Stimulated activated naive CD8-positive, alpha-beta T cell treated with anti-CD3 and anti-CD28 coated beads, Interleukin-15, Interleukin-2, amounts not matched to agents 100 ng/mL and 50 ng/mL, for 24 hours (primary cell): ENCODE measurements around the gene VPS51.
"Not testable (repeated sequence)": the region's sequence is repeated elsewhere in the genome, so short reads cannot be mapped to it uniquely, and the experiment has no call there.

Experiments
- H3K27ac Mint-ChIP-seq: one replicate; pipeline ENCODE4 v1.8.0; 2021; ENCODE audit warnings: mild to moderate bottlenecking, mixed read lengths
- H3K27me3 Mint-ChIP-seq: one replicate; pipeline ENCODE4 v1.8.0; 2021; ENCODE audit warnings: mixed read lengths
- H3K36me3 Mint-ChIP-seq: one replicate; pipeline ENCODE4 v1.8.0; 2021; ENCODE audit warnings: low read depth, mixed read lengths
- H3K4me1 Mint-ChIP-seq: one replicate; pipeline ENCODE4 v1.8.0; 2021; ENCODE audit warnings: low read depth, mixed read lengths
- H3K4me3 Mint-ChIP-seq: one replicate; pipeline ENCODE4 v1.8.0; 2021; ENCODE audit warnings: mild to moderate bottlenecking, mixed read lengths
- H3K9me3 Mint-ChIP-seq: one replicate; pipeline ENCODE4 v1.8.0; 2021; ENCODE audit warnings: mixed read lengths

VPS51 gene

GRCh38 chr11:65141896-65142494 is 46.0 kb downstream of the VPS51 start:
- H3K9me3 Mint-ChIP-seq: no peaks in the 10 kb centered on the region
- no peak overlapping the region for H3K4me3 Mint-ChIP-seq
- H3K36me3 Mint-ChIP-seq: no peaks in the 10 kb centered on the region
- no peak overlapping the region for H3K27ac Mint-ChIP-seq
- H3K4me1 Mint-ChIP-seq: peaks cover 5% of the 10 kb centered on the region
- no peaks in the 10 kb centered on the region for H3K27me3 Mint-ChIP-seq

- H3K27ac Mint-ChIP-seq: no peak overlapping the region
- peaks cover 16% of the 10 kb centered on the region for H3K4me1 Mint-ChIP-seq
- peaks cover 5% of the 10 kb centered on the region for H3K27me3 Mint-ChIP-seq
- H3K9me3 Mint-ChIP-seq: no peaks in the 10 kb centered on the region
- H3K36me3 Mint-ChIP-seq: no peaks in the 10 kb centered on the region
- no peak overlapping the region for H3K4me3 Mint-ChIP-seq
Measured at GRCh38 chr11:65147352-65148075, 51.5 kb downstream of the VPS51 start.

GRCh38 chr11:65148657-65149056 is 52.6 kb downstream of the VPS51 start:
- H3K36me3 Mint-ChIP-seq: no peaks in the 10 kb centered on the region
- H3K4me1 Mint-ChIP-seq: peaks cover 16% of the 10 kb centered on the region
- H3K4me3 Mint-ChIP-seq: no peak overlapping the region
- no peak overlapping the region for H3K27ac Mint-ChIP-seq
- H3K27me3 Mint-ChIP-seq: peaks cover 5% of the 10 kb centered on the region
- no peaks in the 10 kb centered on the region for H3K9me3 Mint-ChIP-seq

GRCh38 chr11:65150131-65150508 is 54.1 kb downstream of the VPS51 start:
- H3K27ac Mint-ChIP-seq, H3K27me3 Mint-ChIP-seq: not testable (repeated sequence)

GRCh38 chr11:65150509-65151299 is 54.7 kb downstream of the VPS51 start:
- H3K27me3 Mint-ChIP-seq: peaks cover 5% of the 10 kb centered on the region
- no peaks in the 10 kb centered on the region for H3K36me3 Mint-ChIP-seq
- no peaks in the 10 kb centered on the region for H3K9me3 Mint-ChIP-seq
- no peak overlapping the region for H3K4me3 Mint-ChIP-seq
- peaks cover 16% of the 10 kb centered on the region for H3K4me1 Mint-ChIP-seq
- no peak overlapping the region for H3K27ac Mint-ChIP-seq

More at GRCh38 chr11:65150131-65150508, 54.1 kb downstream of the VPS51 start:
- H3K36me3 Mint-ChIP-seq, H3K9me3 Mint-ChIP-seq, H3K4me3 Mint-ChIP-seq: not testable (repeated sequence)
- H3K4me1 Mint-ChIP-seq: peaks cover 16% of the 10 kb centered on the region

- Mint-ChIP-seq H3K4me3 (no peak overlapping the region), H3K4me1 (peaks cover 13% of the 10 kb centered on the region), H3K27me3 (peaks cover 5% of the 10 kb centered on the region), H3K27ac (no peak overlapping the region), H3K36me3 (no peaks in the 10 kb centered on the region), H3K9me3 (no peaks in the 10 kb centered on the region)
Measured at GRCh38 chr11:65151331-65151899, 55.4 kb downstream of the VPS51 start.

GRCh38 chr11:65152122-65152521 is 56.1 kb downstream of the VPS51 start:
- Mint-ChIP-seq H3K4me3 (no peak overlapping the region), H3K27me3 (peaks cover 5% of the 10 kb centered on the region), H3K9me3 (no peaks in the 10 kb centered on the region), H3K27ac (no peak overlapping the region), H3K4me1 (peaks cover 12% of the 10 kb centered on the region), H3K36me3 (no peaks in the 10 kb centered on the region)

- Mint-ChIP-seq H3K4me1 (peaks cover 2% of the 10 kb centered on the region), H3K36me3 (no peaks in the 10 kb centered on the region), H3K27ac (no peak overlapping the region), H3K27me3 (peaks cover 5% of the 10 kb centered on the region), H3K9me3 (no peaks in the 10 kb centered on the region), H3K4me3 (no peak overlapping the region)
Measured at GRCh38 chr11:65156256-65156655, 60.2 kb downstream of the VPS51 start.

- H3K4me1 Mint-ChIP-seq: no peaks in the 10 kb centered on the region
- no peak overlapping the region for H3K27ac Mint-ChIP-seq
Measured at GRCh38 chr11:65156926-65157325, 60.9 kb downstream of the VPS51 start.

GRCh38 chr11:65157336-65157735 is 61.3 kb downstream of the VPS51 start:
- Mint-ChIP-seq H3K4me1 (no peaks in the 10 kb centered on the region), H3K4me3 (no peak overlapping the region), H3K9me3 (no peaks in the 10 kb centered on the region), H3K27me3 (no peaks in the 10 kb centered on the region), H3K27ac (no peak overlapping the region), H3K36me3 (no peaks in the 10 kb centered on the region)

More at GRCh38 chr11:65156926-65157325, 60.9 kb downstream of the VPS51 start:
- Mint-ChIP-seq H3K4me3 (no peak overlapping the region), H3K27me3 (no peaks in the 10 kb centered on the region), H3K36me3 (no peaks in the 10 kb centered on the region), H3K9me3 (no peaks in the 10 kb centered on the region)

- H3K27me3 Mint-ChIP-seq: no peaks in the 10 kb centered on the region
- no peak overlapping the region for H3K4me3 Mint-ChIP-seq
- no peak overlapping the region for H3K27ac Mint-ChIP-seq
- no peaks in the 10 kb centered on the region for H3K36me3 Mint-ChIP-seq
- H3K9me3 Mint-ChIP-seq: no peaks in the 10 kb centered on the region
- no peaks in the 10 kb centered on the region for H3K4me1 Mint-ChIP-seq
Measured at GRCh38 chr11:65159012-65159411, 63.0 kb downstream of the VPS51 start.

GRCh38 chr11:65160643-65161042 is 64.6 kb downstream of the VPS51 start:
- Mint-ChIP-seq H3K4me1 (no peaks in the 10 kb centered on the region), H3K27me3 (no peaks in the 10 kb centered on the region), H3K9me3 (no peaks in the 10 kb centered on the region), H3K27ac (no peak overlapping the region), H3K4me3 (no peak overlapping the region), H3K36me3 (no peaks in the 10 kb centered on the region)
